Activated B cell treated with CpG ODN at 0.5 μM for 24 hours (primary cell): Measurements from ENCODE around the gene DPH7. TPM values are rescaled to one million over a fixed set of nuclear protein-coding genes. Genes with fewer than 3 reads are reported as not detected.
A peak's percentile ranks its signal among the peaks of the same experiment; 100 is the strongest.

Experiments
- ATAC-seq: fragments of 200-7000 bp; cut with Tn5 transposase; one replicate; pipeline ENCODE4 v1.10.0; 2021; ENCODE audit warnings: low read depth, mild to moderate bottlenecking, moderate library complexity
- CTCF ChIA-PET: fragments of 350-600 bp; sonication (Branson Sonifier 250); formaldehyde crosslinking; loops from one replicate; lab custom pipeline; 2021; ENCODE audit warnings: antibody characterized with exemption; lab: Charles Lee
- POLR2A ChIA-PET: fragments of 350-600 bp; sonication (Branson Sonifier 250); formaldehyde crosslinking; loops from one replicate; lab custom pipeline; 2021; ENCODE audit warnings: antibody characterized with exemption; lab: Charles Lee
- DNase-seq: peaks from one replicate; pipeline ENCODE4 v3.0.0; 2022
- H3K27ac Mint-ChIP-seq: one replicate; pipeline ENCODE4 v1.8.0; 2020; ENCODE audit warnings: mixed read lengths
- H3K27me3 Mint-ChIP-seq: one replicate; pipeline ENCODE4 v1.8.0; 2021; ENCODE audit warnings: mixed read lengths
- H3K36me3 Mint-ChIP-seq: one replicate; pipeline ENCODE4 v1.8.0; 2021; ENCODE audit warnings: low read depth, mixed read lengths
- H3K4me1 Mint-ChIP-seq: one replicate; pipeline ENCODE4 v1.8.0; 2021; ENCODE audit warnings: mixed read lengths
- H3K4me3 Mint-ChIP-seq: one replicate; pipeline ENCODE4 v1.8.0; 2020; ENCODE audit warnings: mild to moderate bottlenecking, mixed read lengths
- H3K9me3 Mint-ChIP-seq: one replicate; pipeline ENCODE4 v1.8.0; 2020; ENCODE audit warnings: mixed read lengths
- CTCF ChIP-seq: fragments of 200-600 bp; IDR thresholded peaks from one replicate; pipeline ENCODE4 v1.8.0; 2022; ENCODE audit warnings: antibody characterized with exemption, mild to moderate bottlenecking
- intact Hi-C: fragments of 100-400 bp; cut with micrococcal nuclease; formaldehyde crosslinking; loops from one replicate; pipeline ENCODE4 v1.15.1; 2024
- total RNA-seq: library from RNA; stranded (reverse); gene quantifications from 2 replicates; pipeline ENCODE4 v1.2.3, GENCODE V29; 2022

DPH7 gene
- total RNA-seq, 1 donor from 2014 or later, result 43.0 TPM

DNA sequence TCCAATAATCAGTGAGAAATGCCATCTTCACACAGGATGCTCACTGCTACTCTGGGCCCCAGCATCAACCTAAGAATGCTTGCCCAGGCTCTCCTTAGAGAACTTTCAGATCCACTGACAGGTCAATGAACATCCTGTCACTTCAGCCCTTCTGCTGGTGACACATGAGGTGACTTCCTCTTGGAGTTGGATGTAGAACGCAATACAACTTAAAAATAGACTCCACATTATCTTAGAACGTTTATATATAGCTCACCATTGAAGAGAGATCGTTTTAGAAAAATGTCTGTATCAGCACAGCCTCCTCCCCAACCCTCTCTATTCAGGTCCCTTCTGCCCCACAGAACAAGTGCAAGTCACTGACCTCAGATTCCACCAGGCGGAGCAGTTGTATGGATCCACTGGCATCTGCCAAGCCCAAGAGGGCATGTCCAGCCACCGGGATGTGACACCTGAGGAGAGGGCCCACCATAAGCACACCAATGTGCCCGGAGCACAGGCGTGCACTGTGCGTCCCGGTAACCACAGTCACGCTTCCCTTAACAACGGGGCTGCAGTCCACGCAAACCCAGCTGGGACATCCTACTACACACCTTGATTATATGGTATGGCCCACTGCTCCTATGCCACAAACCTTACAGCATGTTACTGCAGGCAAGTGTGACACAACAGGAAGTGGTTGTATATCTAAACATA, 2.9 kb downstream of the DPH7 start:
- H3K4me3 Mint-ChIP-seq, result peak overlapping the region; percentile 33
- DNase-seq (no peak), ATAC-seq (no peak)
- intact Hi-C loops, result no loop called here
- TF ChIP-seq CTCF, result no peak
- peaks cover 41% of the 10 kb centered on the region for H3K36me3 Mint-ChIP-seq
- ChIA-PET CTCF (no interaction called here), POLR2A (no interaction called here)
- H3K9me3 Mint-ChIP-seq, result no peaks in the 10 kb centered on the region
- no peaks in the 10 kb centered on the region for H3K27me3 Mint-ChIP-seq
- H3K27ac Mint-ChIP-seq, result peak overlapping the region; percentile 44
- H3K4me1 Mint-ChIP-seq, result peaks cover 41% of the 10 kb centered on the region

DNA sequence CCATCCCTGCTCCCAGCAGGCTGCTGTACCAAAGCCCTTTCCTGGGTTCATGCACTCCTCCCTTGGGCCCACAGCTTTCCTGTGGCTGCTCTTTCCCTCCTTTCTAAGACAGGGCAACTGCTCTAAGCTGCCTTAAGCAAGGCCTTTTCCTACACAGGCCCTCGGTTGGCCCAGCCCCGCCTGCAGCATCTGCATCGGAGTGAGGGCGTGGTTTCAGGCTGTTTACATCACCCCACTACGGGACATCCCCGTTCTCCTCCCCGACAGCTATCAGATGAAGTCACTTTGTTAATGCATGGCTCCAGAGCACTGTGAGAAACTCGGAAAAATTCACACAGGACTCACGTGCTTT, 3.4 kb downstream of the DPH7 start:
- POLR2A ChIA-PET, result no interaction called here
- H3K36me3 Mint-ChIP-seq, result peaks cover 46% of the 10 kb centered on the region
- no peaks in the 10 kb centered on the region for H3K9me3 Mint-ChIP-seq
- H3K4me3 Mint-ChIP-seq, result peak overlapping the region; percentile 44
- ATAC-seq (no peak), DNase-seq (no peak)
- no peak for TF ChIP-seq CTCF
- no peaks in the 10 kb centered on the region for H3K27me3 Mint-ChIP-seq
- peak overlapping the region; percentile 44 for H3K27ac Mint-ChIP-seq
- intact Hi-C loops, result no loop called here
- H3K4me1 Mint-ChIP-seq, result peaks cover 41% of the 10 kb centered on the region
- CTCF ChIA-PET, result no interaction called here

DNA sequence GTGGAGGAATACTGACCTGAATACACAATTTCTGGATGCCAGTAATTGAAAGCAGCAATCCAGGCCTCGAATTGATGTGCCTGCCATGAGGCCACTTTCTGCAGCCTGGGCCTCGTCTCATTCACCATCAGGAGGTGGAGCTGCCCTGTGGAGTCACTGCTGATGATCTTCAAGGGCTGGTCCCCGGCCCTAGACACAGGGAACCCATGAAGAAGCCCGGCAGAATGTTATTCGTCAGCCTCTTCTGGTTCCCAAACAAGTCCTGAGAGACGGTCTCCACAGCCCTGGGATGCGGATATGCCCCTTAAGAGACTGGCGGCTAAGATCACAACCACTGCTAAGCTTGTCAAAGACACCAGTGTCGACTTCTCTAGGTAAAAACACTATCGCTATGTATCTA, 4.5 kb downstream of the DPH7 start:
- intact Hi-C loops, result no loop called here
- DNase-seq, result no peak
- H3K36me3 Mint-ChIP-seq, result peaks cover 49% of the 10 kb centered on the region
- peaks cover 38% of the 10 kb centered on the region for H3K4me1 Mint-ChIP-seq
- H3K9me3 Mint-ChIP-seq, result no peaks in the 10 kb centered on the region
- no peak overlapping the region for H3K27ac Mint-ChIP-seq
- H3K4me3 Mint-ChIP-seq, result no peak overlapping the region
- TF ChIP-seq CTCF, result no peak
- CTCF ChIA-PET, result no interaction called here
- ATAC-seq, result no peak
- POLR2A ChIA-PET, result no interaction called here
- H3K27me3 Mint-ChIP-seq, result no peaks in the 10 kb centered on the region

DNA sequence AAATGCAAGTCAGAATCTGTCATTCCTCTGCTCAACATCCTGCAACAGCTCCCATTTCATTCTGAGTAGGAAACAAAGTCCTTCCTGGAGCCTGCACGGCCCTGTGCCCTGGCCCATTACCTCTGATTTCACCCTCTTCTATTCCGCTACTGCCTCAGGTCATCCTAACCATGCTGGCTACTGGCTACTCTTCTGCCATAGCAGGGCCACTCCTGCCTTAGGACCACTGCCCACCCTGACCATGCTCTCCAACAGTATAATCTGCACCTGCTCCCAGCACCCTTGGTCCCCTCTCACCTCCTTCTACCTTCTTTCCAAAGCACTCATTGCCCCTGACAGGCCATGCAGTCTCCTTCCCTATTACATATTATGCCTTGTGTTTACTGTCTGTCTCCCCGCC, 8.2 kb downstream of the DPH7 start:
- ATAC-seq, result no peak

More for the DNA sequence above, 8.2 kb downstream of the DPH7 start:
- ChIA-PET POLR2A (interaction anchor here (1.4 kb wide), 1 partner anchor 20 kb away, joined by 3 read pairs; the partner anchor contains the start of gene ZMYND19), CTCF (no interaction called here)
- no peaks in the 10 kb centered on the region for H3K9me3 Mint-ChIP-seq
- DNase-seq, result no peak
- intact Hi-C loops, result no loop called here
- no peak for TF ChIP-seq CTCF
- H3K27ac Mint-ChIP-seq, result no peak overlapping the region
- H3K4me3 Mint-ChIP-seq, result no peak overlapping the region
- H3K4me1 Mint-ChIP-seq, result peaks cover 11% of the 10 kb centered on the region
- H3K36me3 Mint-ChIP-seq, result peaks cover 40% of the 10 kb centered on the region
- H3K27me3 Mint-ChIP-seq, result no peaks in the 10 kb centered on the region
